Neural cell (in vitro differentiated cells): Measurements from ENCODE around the gene CABP7.

ENCODE experiments used
- CTCF ChIP-seq: fragments of 450-650 bp; IDR thresholded peaks from 2 replicates; pipeline ENCODE4 v1.5.1; 2014; ENCODE audit warnings: antibody characterized with exemption, mild to moderate bottlenecking, moderate library complexity; ENCODE audit not compliant: poor library complexity, severe bottlenecking
- EP300 ChIP-seq: fragments of 450-650 bp; conservative IDR thresholded peaks from 2 replicates; pipeline ENCODE4 v1.6.1; 2014; ENCODE audit warnings: antibody characterized with exemption, mild to moderate bottlenecking, moderate library complexity; ENCODE audit not compliant: poor library complexity, severe bottlenecking
- EZH2 ChIP-seq: fragments of 200-600, 300-800 bp; shearing (Covaris generic), sonication (generic); IDR thresholded peaks from 2 replicates; pipeline ENCODE4 v1.6.1; 2014; ENCODE audit warnings: antibody characterized with exemption, low read length, borderline replicate concordance, mild to moderate bottlenecking; ENCODE audit not compliant: insufficient read depth, poor library complexity, severe bottlenecking
- MXI1 ChIP-seq: fragments of 450-650 bp; conservative IDR thresholded peaks from 2 replicates; pipeline ENCODE4 v1.6.1; 2014; ENCODE audit warnings: antibody characterized with exemption, mild to moderate bottlenecking; ENCODE audit not compliant: poor library complexity, severe bottlenecking
- POLR2AphosphoS5 ChIP-seq: IDR thresholded peaks from 2 replicates; pipeline ENCODE4 v1.6.1; 2012
- RAD21 ChIP-seq: fragments of 450-650 bp; conservative IDR thresholded peaks from 2 replicates; pipeline ENCODE4 v1.6.1; 2014; ENCODE audit warnings: antibody characterized with exemption, mild to moderate bottlenecking, moderate library complexity
- REST ChIP-seq: IDR thresholded peaks from 2 replicates; pipeline ENCODE4 v1.6.1; 2012; ENCODE audit warnings: borderline replicate concordance
- TAF1 ChIP-seq: IDR thresholded peaks from 2 replicates; pipeline ENCODE4 v1.6.1; 2012; ENCODE audit warnings: low read depth

- TF ChIP-seq CTCF (no peak), POLR2AphosphoS5 (no peak), EZH2 (no peak), MXI1 (no peak), REST (no peak), EP300 (no peak), TAF1 (no peak), RAD21 (no peak)
Measured at GRCh38 chr22:29740216-29740615, 20.4 kb downstream of the CABP7 start.
